ENCODE results near the gene PDE7B. TPM values are rescaled to one million over a fixed set of nuclear protein-coding genes. Genes with fewer than 3 reads are reported as not detected.

The PDE7B gene
- total RNA-seq, 1 donor from 2014 or later, result 3.9 TPM

GRCh38 chr6:136155191-136155590 is 303.7 kb downstream of the PDE7B start:
- H3K27me3 Mint-ChIP-seq (ENCODE audit: unreplicated experiment), result no peaks in the 10 kb centered on the region
- H3K9me3 Mint-ChIP-seq (ENCODE audit: unreplicated experiment), result no peaks in the 10 kb centered on the region
- no peak overlapping the region for H3K27ac Mint-ChIP-seq (ENCODE audit: unreplicated experiment)
- no peaks in the 10 kb centered on the region for H3K4me1 Mint-ChIP-seq (ENCODE audit: unreplicated experiment)
- no peak for TF ChIP-seq CTCF (IDR thresholded peaks at IDR 0.05)
- H3K4me3 Mint-ChIP-seq (ENCODE audit: unreplicated experiment), result no peak overlapping the region
- peaks cover 6% of the 10 kb centered on the region for H3K36me3 Mint-ChIP-seq (ENCODE audit: unreplicated experiment)
- no peak for DNase-seq (ENCODE audit: extremely low spot score, unreplicated experiment)

GRCh38 chr6:136157743-136158142 is 306.2 kb downstream of the PDE7B start:
- no peaks in the 10 kb centered on the region for H3K4me1 Mint-ChIP-seq (ENCODE audit: unreplicated experiment)
- H3K36me3 Mint-ChIP-seq (ENCODE audit: unreplicated experiment), result peaks cover 8% of the 10 kb centered on the region
- H3K9me3 Mint-ChIP-seq (ENCODE audit: unreplicated experiment), result no peaks in the 10 kb centered on the region
- no peak overlapping the region for H3K4me3 Mint-ChIP-seq (ENCODE audit: unreplicated experiment)
- H3K27me3 Mint-ChIP-seq (ENCODE audit: unreplicated experiment), result no peaks in the 10 kb centered on the region
- no peak overlapping the region for H3K27ac Mint-ChIP-seq (ENCODE audit: unreplicated experiment)
- no peak for DNase-seq (ENCODE audit: extremely low spot score, unreplicated experiment)
- no peak for TF ChIP-seq CTCF (IDR thresholded peaks at IDR 0.05)

- DNase-seq (ENCODE audit: extremely low spot score, unreplicated experiment), result no peak
- Mint-ChIP-seq H3K4me3 (ENCODE audit: unreplicated experiment) (no peak overlapping the region), H3K9me3 (ENCODE audit: unreplicated experiment) (no peaks in the 10 kb centered on the region), H3K27me3 (ENCODE audit: unreplicated experiment) (no peaks in the 10 kb centered on the region), H3K4me1 (ENCODE audit: unreplicated experiment) (no peaks in the 10 kb centered on the region), H3K36me3 (ENCODE audit: unreplicated experiment) (peaks cover 8% of the 10 kb centered on the region), H3K27ac (ENCODE audit: unreplicated experiment) (no peak overlapping the region)
- TF ChIP-seq CTCF (IDR thresholded peaks at IDR 0.05), result no peak
These were observed 306.9 kb downstream of the PDE7B start for GRCh38 chr6:136158387-136158821.

- Mint-ChIP-seq H3K27ac (ENCODE audit: unreplicated experiment) (no peak overlapping the region), H3K36me3 (ENCODE audit: unreplicated experiment) (peaks cover 10% of the 10 kb centered on the region), H3K4me1 (ENCODE audit: unreplicated experiment) (no peaks in the 10 kb centered on the region), H3K27me3 (ENCODE audit: unreplicated experiment) (no peaks in the 10 kb centered on the region), H3K4me3 (ENCODE audit: unreplicated experiment) (no peak overlapping the region), H3K9me3 (ENCODE audit: unreplicated experiment) (no peaks in the 10 kb centered on the region)
- no peak for TF ChIP-seq CTCF (IDR thresholded peaks at IDR 0.05)
- DNase-seq (ENCODE audit: extremely low spot score, unreplicated experiment), result no peak
These were observed 307.5 kb downstream of the PDE7B start for GRCh38 chr6:136158971-136159370.

GRCh38 chr6:136160250-136160649 is 308.7 kb downstream of the PDE7B start:
- H3K9me3 Mint-ChIP-seq (ENCODE audit: unreplicated experiment), result no peaks in the 10 kb centered on the region
- no peak for DNase-seq (ENCODE audit: extremely low spot score, unreplicated experiment)
- no peaks in the 10 kb centered on the region for H3K27me3 Mint-ChIP-seq (ENCODE audit: unreplicated experiment)
- peaks cover 9% of the 10 kb centered on the region for H3K36me3 Mint-ChIP-seq (ENCODE audit: unreplicated experiment)
- no peak for TF ChIP-seq CTCF (IDR thresholded peaks at IDR 0.05)
- no peak overlapping the region for H3K27ac Mint-ChIP-seq (ENCODE audit: unreplicated experiment)
- H3K4me3 Mint-ChIP-seq (ENCODE audit: unreplicated experiment), result no peak overlapping the region
- H3K4me1 Mint-ChIP-seq (ENCODE audit: unreplicated experiment), result no peaks in the 10 kb centered on the region

All from osteocyte (in vitro differentiated cells).